HepG2 (cell line): ENCODE data around the gene POU2F2. TPM values are rescaled to one million over a fixed set of nuclear protein-coding genes. Genes with fewer than 3 reads are reported as not detected.

ENCODE experiments used
- DNMT3B ChIP-seq: conservative IDR thresholded peaks from 2 replicates; pipeline ENCODE4 v1.6.1; 2016; ENCODE audit warnings: missing biosample characterization, control low read depth
- FOXC1 ChIP-seq: sonication (generic); formaldehyde crosslinking; IDR thresholded peaks from 2 replicates; pipeline ENCODE4 v1.8.0; 2022; ENCODE audit warnings: mild to moderate bottlenecking, missing genetic modification reagents, borderline replicate concordance
- HCFC1 ChIP-seq: fragments of 150-350 bp; IDR thresholded peaks from 2 replicates; pipeline ENCODE4 v1.6.1; 2014; ENCODE audit warnings: low read depth, low read length
- ISL2 ChIP-seq: sonication (generic); formaldehyde crosslinking; IDR thresholded peaks from 2 replicates; pipeline ENCODE4 v1.5.0; 2020; ENCODE audit warnings: missing genetic modification reagents
- KLF16 ChIP-seq, 2 experiments: sonication (generic) in 1 of 2; formaldehyde crosslinking in 1 of 2; IDR thresholded peaks; 2 replicates each; pipeline versions ENCODE4 v1.6.1 to v1.8.0; 2016 to 2023; ENCODE audit warnings: missing genetic modification reagents in 2 of 2, missing compliant biosample characterization in 1 of 2
- NONO ChIP-seq, 2 experiments: fragments of 450-650 bp in 1 of 2; sonication (generic) in 1 of 2; formaldehyde crosslinking in 1 of 2; IDR thresholded peaks in 1 of 2; conservative IDR thresholded peaks in 1 of 2; 2 replicates each; pipeline versions ENCODE4 v1.6.1 to v1.8.0; 2017 to 2022; ENCODE audit warnings: mild to moderate bottlenecking in 1 of 2, missing genetic modification reagents in 1 of 2, moderate library complexity in 1 of 2
- PHF21A ChIP-seq: sonication (generic); formaldehyde crosslinking; IDR thresholded peaks from 2 replicates; pipeline ENCODE4 v1.5.0; 2020; ENCODE audit warnings: mild to moderate bottlenecking, missing genetic modification reagents
- POLR2AphosphoS2 ChIP-seq: IDR thresholded peaks from 2 replicates; pipeline ENCODE4 v1.6.1; 2011; ENCODE audit warnings: low read depth, low read length, improper control_type of control experiment
- RBAK ChIP-seq: sonication (generic); formaldehyde crosslinking; IDR thresholded peaks from 2 replicates; pipeline ENCODE4 v1.5.1; 2020; ENCODE audit warnings: mild to moderate bottlenecking, missing genetic modification reagents
- SMARCE1 ChIP-seq: fragments of 450-650 bp; IDR thresholded peaks from 2 replicates; pipeline ENCODE4 v1.6.1; 2017; ENCODE audit warnings: borderline replicate concordance
- SOX6 ChIP-seq, 2 experiments: fragments of 450-650 bp in 1 of 2; sonication (generic) in 1 of 2; formaldehyde crosslinking in 1 of 2; IDR thresholded peaks; 2 replicates each; pipeline versions ENCODE4 v1.4.0 to v1.6.1; 2017 to 2020; ENCODE audit warnings: antibody characterized with exemption in 1 of 2, mild to moderate bottlenecking in 1 of 2, missing genetic modification reagents in 1 of 2
- SP2 ChIP-seq: sonication (generic); formaldehyde crosslinking; IDR thresholded peaks from 2 replicates; pipeline ENCODE4 v1.5.1; 2020; ENCODE audit warnings: mild to moderate bottlenecking, missing genetic modification reagents
- TCF7L2 ChIP-seq: IDR thresholded peaks from 2 replicates; pipeline ENCODE4 v1.6.1; 2011; ENCODE audit warnings: mild to moderate bottlenecking, low read depth, low read length, moderate library complexity
- ZNF510 ChIP-seq: sonication (generic); formaldehyde crosslinking; IDR thresholded peaks from 2 replicates; pipeline ENCODE4 v1.4.0; 2020; ENCODE audit warnings: low read depth, mild to moderate bottlenecking, missing genetic modification reagents
- polyA plus RNA-seq, 8 experiments: library from polyadenylated mRNA; depleted of rRNA in 3 of 8; stranded (reverse) in 7 of 8; unstranded in 1 of 8; fragments of >200 nt; fragmentation: Illumina TruSeq in 4 of 8; extraction: Trizol in 4 of 8; gene quantifications; 2 replicates each; pipeline versions ENCODE4 v1.2.1 to v1.2.3, GENCODE V29; 2011 to 2016; ENCODE audit warnings: low read depth in 4 of 8, missing spikeins in 1 of 8, mixed read lengths in 1 of 8; ENCODE audit not compliant: insufficient read depth in 1 of 8
- total RNA-seq, 5 experiments: library from RNA; depleted of rRNA; stranded (reverse); fragments of >200 nt; fragmentation: Illumina TruSeq; extraction: Trizol; gene quantifications; 2 replicates each; pipeline ENCODE4 v1.2.3, GENCODE V29; 2016; ENCODE audit warnings: low read depth in 1 of 5
- TF ChIP-seq, protein P1 (sequence below): sonication (generic); formaldehyde crosslinking; IDR thresholded peaks from 2 replicates; pipeline ENCODE4 v1.8.1; 2023; ENCODE audit warnings: mild to moderate bottlenecking, moderate library complexity, missing genetic modification reagents
- TF ChIP-seq, protein P2 (sequence below): sonication (generic); formaldehyde crosslinking; IDR thresholded peaks from 2 replicates; pipeline ENCODE4 v1.5.0; 2020; ENCODE audit warnings: mild to moderate bottlenecking, missing genetic modification reagents, borderline replicate concordance
- TF ChIP-seq, protein P3 (sequence below): sonication (generic); formaldehyde crosslinking; IDR thresholded peaks from 2 replicates; pipeline ENCODE4 v1.4.0; 2020; ENCODE audit warnings: mild to moderate bottlenecking, missing genetic modification reagents

POU2F2 gene
- total and polyA plus RNA-seq, 2 of the 13 experiments (the other 11 are each of a cell fraction or from before 2014, with no cell fraction given): 0.09 to 0.17 TPM

DNA sequence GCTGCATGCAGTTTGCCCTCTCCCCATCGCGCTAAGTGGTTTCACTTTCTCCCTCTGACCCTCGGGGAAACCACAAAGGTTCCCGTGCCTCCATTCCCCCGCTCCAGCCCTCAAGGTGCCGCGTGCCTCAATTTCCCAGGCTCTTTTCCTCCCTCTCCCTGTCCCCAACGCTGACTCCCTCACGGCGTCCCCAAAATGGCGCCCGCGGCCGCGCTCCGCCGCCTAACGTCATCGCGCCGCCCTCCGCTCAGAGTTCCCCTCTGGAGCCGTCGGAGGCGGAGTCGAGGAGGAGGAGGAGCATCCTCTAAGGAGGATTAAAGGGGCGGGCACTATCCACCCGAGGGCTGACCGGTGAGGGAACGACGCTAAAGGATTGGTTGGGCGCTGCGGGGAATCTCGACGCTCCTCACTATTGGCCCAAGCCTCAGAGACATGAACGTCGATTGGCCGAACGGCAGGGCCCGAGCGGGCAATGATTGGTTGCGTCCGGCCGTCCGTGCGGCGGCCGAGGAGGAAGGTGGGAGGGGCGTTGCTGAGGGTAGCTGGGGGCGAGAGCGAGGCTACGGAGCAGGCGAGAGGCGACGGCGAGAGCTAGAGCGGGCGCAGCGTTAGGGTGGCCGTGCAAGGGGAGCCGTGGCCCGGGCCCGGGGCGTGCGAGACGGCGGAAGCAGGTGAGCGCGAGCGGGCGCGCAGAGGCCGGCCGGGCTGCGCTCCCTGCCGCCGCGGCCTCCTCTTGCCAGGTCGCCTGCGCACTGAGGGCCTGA is 56.4 kb downstream of the POU2F2 start, which contains the start of gene ZNF574 (continued):
- TF ChIP-seq SOX6 (IDR thresholded peaks at IDR 0.05): no peak
- 0 out of 2 replicates have a peak, but pooled peaks have one; percentile 45 for TF ChIP-seq SOX6 (CRISPR knock-in tag; IDR thresholded peaks at IDR 0.05)
- TF ChIP-seq, protein P1, sequence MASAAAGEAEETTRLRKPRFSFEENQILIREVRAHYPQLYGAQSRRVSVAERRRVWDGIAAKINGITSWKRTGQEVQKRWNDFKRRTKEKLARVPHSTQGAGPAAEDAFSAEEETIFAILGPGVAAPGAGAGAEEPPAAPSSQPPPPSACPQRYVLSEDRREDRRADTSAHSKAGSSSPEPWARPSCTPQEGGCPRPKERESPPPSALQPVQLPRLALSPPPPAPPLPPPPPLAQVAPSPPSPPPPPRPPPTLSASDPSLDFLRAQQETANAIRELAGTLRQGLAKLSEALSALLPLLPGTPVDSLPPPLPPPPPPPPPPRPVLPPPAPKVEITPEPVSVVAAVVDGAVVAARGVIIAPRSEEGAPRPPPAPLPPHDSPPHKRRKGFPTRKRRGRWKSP: no peak
- TF ChIP-seq, protein P2, sequence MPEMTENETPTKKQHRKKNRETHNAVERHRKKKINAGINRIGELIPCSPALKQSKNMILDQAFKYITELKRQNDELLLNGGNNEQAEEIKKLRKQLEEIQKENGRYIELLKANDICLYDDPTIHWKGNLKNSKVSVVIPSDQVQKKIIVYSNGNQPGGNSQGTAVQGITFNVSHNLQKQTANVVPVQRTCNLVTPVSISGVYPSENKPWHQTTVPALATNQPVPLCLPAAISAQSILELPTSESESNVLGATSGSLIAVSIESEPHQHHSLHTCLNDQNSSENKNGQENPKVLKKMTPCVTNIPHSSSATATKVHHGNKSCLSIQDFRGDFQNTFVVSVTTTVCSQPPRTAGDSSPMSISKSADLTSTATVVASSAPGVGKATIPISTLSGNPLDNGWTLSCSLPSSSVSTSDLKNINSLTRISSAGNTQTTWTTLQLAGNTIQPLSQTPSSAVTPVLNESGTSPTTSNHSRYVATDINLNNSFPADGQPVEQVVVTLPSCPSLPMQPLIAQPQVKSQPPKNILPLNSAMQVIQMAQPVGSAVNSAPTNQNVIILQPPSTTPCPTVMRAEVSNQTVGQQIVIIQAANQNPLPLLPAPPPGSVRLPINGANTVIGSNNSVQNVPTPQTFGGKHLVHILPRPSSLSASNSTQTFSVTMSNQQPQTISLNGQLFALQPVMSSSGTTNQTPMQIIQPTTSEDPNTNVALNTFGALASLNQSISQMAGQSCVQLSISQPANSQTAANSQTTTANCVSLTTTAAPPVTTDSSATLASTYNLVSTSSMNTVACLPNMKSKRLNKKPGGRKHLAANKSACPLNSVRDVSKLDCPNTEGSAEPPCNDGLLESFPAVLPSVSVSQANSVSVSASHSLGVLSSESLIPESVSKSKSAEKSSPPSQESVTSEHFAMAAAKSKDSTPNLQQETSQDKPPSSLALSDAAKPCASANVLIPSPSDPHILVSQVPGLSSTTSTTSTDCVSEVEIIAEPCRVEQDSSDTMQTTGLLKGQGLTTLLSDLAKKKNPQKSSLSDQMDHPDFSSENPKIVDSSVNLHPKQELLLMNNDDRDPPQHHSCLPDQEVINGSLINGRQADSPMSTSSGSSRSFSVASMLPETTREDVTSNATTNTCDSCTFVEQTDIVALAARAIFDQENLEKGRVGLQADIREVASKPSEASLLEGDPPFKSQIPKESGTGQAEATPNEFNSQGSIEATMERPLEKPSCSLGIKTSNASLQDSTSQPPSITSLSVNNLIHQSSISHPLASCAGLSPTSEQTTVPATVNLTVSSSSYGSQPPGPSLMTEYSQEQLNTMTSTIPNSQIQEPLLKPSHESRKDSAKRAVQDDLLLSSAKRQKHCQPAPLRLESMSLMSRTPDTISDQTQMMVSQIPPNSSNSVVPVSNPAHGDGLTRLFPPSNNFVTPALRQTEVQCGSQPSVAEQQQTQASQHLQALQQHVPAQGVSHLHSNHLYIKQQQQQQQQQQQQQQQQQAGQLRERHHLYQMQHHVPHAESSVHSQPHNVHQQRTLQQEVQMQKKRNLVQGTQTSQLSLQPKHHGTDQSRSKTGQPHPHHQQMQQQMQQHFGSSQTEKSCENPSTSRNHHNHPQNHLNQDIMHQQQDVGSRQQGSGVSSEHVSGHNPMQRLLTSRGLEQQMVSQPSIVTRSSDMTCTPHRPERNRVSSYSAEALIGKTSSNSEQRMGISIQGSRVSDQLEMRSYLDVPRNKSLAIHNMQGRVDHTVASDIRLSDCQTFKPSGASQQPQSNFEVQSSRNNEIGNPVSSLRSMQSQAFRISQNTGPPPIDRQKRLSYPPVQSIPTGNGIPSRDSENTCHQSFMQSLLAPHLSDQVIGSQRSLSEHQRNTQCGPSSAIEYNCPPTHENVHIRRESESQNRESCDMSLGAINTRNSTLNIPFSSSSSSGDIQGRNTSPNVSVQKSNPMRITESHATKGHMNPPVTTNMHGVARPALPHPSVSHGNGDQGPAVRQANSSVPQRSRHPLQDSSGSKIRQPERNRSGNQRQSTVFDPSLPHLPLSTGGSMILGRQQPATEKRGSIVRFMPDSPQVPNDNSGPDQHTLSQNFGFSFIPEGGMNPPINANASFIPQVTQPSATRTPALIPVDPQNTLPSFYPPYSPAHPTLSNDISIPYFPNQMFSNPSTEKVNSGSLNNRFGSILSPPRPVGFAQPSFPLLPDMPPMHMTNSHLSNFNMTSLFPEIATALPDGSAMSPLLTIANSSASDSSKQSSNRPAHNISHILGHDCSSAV (CRISPR knock-in tag): no peak
- peak; percentile 13; the same call in 1 of the 2 replicates for TF ChIP-seq PHF21A
- peak; percentile 98 for TF ChIP-seq SP2
- TF ChIP-seq RBAK (CRISPR knock-in tag): no peak
- TF ChIP-seq NONO (IDR thresholded peaks at IDR 0.05): no peak
- TF ChIP-seq NONO (CRISPR knock-in tag; conservative IDR thresholded peaks at IDR 0.05): peak; percentile 69
- TF ChIP-seq ZNF510 (CRISPR knock-in tag): peak; percentile 49; the same call in 1 of the 2 replicates
- TF ChIP-seq KLF16 (CRISPR knock-in tag; IDR thresholded peaks at IDR 0.05): peak in 1 of 2 experiments; percentile 36; a peak in 1 of 4 replicates
- TF ChIP-seq ISL2: no peak
- no peak for TF ChIP-seq TCF7L2
- TF ChIP-seq POLR2AphosphoS2: peak; percentile 60; the same call in 1 of the 2 replicates
- no peak for TF ChIP-seq DNMT3B (CRISPR knock-in tag)
- TF ChIP-seq, protein P3, sequence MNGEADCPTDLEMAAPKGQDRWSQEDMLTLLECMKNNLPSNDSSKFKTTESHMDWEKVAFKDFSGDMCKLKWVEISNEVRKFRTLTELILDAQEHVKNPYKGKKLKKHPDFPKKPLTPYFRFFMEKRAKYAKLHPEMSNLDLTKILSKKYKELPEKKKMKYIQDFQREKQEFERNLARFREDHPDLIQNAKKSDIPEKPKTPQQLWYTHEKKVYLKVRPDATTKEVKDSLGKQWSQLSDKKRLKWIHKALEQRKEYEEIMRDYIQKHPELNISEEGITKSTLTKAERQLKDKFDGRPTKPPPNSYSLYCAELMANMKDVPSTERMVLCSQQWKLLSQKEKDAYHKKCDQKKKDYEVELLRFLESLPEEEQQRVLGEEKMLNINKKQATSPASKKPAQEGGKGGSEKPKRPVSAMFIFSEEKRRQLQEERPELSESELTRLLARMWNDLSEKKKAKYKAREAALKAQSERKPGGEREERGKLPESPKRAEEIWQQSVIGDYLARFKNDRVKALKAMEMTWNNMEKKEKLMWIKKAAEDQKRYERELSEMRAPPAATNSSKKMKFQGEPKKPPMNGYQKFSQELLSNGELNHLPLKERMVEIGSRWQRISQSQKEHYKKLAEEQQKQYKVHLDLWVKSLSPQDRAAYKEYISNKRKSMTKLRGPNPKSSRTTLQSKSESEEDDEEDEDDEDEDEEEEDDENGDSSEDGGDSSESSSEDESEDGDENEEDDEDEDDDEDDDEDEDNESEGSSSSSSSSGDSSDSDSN (CRISPR knock-in tag): peak; percentile 89; the same call in 1 of the 2 replicates
- no peak for TF ChIP-seq SMARCE1
- TF ChIP-seq HCFC1: 0 out of 2 replicates have a peak, but pooled peaks have one; percentile 6
- TF ChIP-seq FOXC1 (CRISPR knock-in tag): peak; percentile 38; the same call in 1 of the 2 replicates
